ENCODE measurements around the gene CYP24A1. TPM values are rescaled to one million over a fixed set of nuclear protein-coding genes. Genes with fewer than 3 reads are reported as not detected.
A peak's percentile ranks its signal among the peaks of the same experiment; 100 is the strongest.

The CYP24A1 gene
- polyA plus RNA-seq, 1 of the 3 experiments (the other 2 are of a cell fraction), result 8.8 TPM

- Histone ChIP-seq H3K9me3 (no peaks in the 10 kb centered on the region), H3K4me2 (no peak overlapping the region), H3K4me3 (ENCODE audit: low read depth in 2 of 2, low read length in 1 of 2) (no peak overlapping the region), H3K9me2 (no peaks in the 10 kb centered on the region), H3K27ac (ENCODE audit: low read depth in 2 of 2, low read length in 1 of 2) (no peak overlapping the region), H3F3A (replicated peaks; ENCODE audit: insufficient read depth) (peaks cover 6% of the 10 kb centered on the region), H2AFZ (ENCODE audit: low read depth) (no peak overlapping the region), H3K36me3 (replicated peaks in 1 of 2; ENCODE audit: control insufficient read depth in 1 of 2, insufficient read depth in 2 of 2, low read length in 1 of 2) (no peaks in the 10 kb centered on the region), H3K79me2 (ENCODE audit: insufficient read depth) (no peaks in the 10 kb centered on the region), H3K27me3 (ENCODE audit: insufficient read depth) (no peaks in the 10 kb centered on the region), H3K9ac (no peak overlapping the region), H3K4me1 (ENCODE audit: control insufficient read depth in 1 of 2, insufficient read depth in 2 of 2, low read depth in 1 of 2, low read length in 1 of 2) (peaks cover 0 to 2% of the 10 kb centered on the region in 2 experiments; a peak in 3 of 4 replicates), H4K20me1 (ENCODE audit: insufficient read depth) (no peaks in the 10 kb centered on the region)
- POLR2A ChIA-PET, result no interaction called here
- WGBS (ENCODE audit: low lambda C conversion rate), result 77% methylated on average over 9 of the region's 11 CpGs
- CTCF ChIA-PET, result interaction anchor here (1.2 to 3.8 kb wide), 2 partner anchors 91 to 98 kb away, joined by 6 to 18 read pairs; no protein-coding TSS in a partner anchor
- DNase-seq, result no peak
- no peak for TF ChIP-seq ELF1 (IDR thresholded peaks at IDR 0.05)
- peak; percentile 30; the same call in 1 of the 2 replicates for TF ChIP-seq CTCF (IDR thresholded peaks at IDR 0.05)
- TF ChIP-seq SMC3 (IDR thresholded peaks at IDR 0.05; ENCODE audit: low read depth, low read length), result no peak
Measured at GRCh38 chr20:54194724-54195438, 21.1 kb upstream of the CYP24A1 start.

- Histone ChIP-seq H3K9me2 (no peaks in the 10 kb centered on the region), H3K27me3 (ENCODE audit: insufficient read depth) (no peaks in the 10 kb centered on the region), H3K4me1 (ENCODE audit: control insufficient read depth in 1 of 2, insufficient read depth in 2 of 2, low read depth in 1 of 2, low read length in 1 of 2) (peaks cover 0 to 6% of the 10 kb centered on the region in 2 experiments; a peak in 3 of 4 replicates), H3K36me3 (replicated peaks in 1 of 2; ENCODE audit: control insufficient read depth in 1 of 2, insufficient read depth in 2 of 2, low read length in 1 of 2) (no peaks in the 10 kb centered on the region), H3K27ac (ENCODE audit: low read depth in 2 of 2, low read length in 1 of 2) (no peak overlapping the region), H3K9ac (no peak overlapping the region), H2AFZ (ENCODE audit: low read depth) (no peak overlapping the region), H3K79me2 (ENCODE audit: insufficient read depth) (no peaks in the 10 kb centered on the region), H4K20me1 (ENCODE audit: insufficient read depth) (no peaks in the 10 kb centered on the region), H3K9me3 (no peaks in the 10 kb centered on the region), H3F3A (replicated peaks; ENCODE audit: insufficient read depth) (peaks cover 8% of the 10 kb centered on the region), H3K4me3 (ENCODE audit: low read depth in 2 of 2, low read length in 1 of 2) (no peak overlapping the region), H3K4me2 (no peak overlapping the region)
- no peak for DNase-seq
- 74% methylated on average over 5 of the region's 5 CpGs for WGBS (ENCODE audit: low lambda C conversion rate)
- POLR2A ChIA-PET, result no interaction called here
- CTCF ChIA-PET, result interaction anchor here (0.7 to 3.8 kb wide), 5 partner anchors 13 to 233 kb away, joined by 3 to 18 read pairs (median 3); partner anchors contain the start of gene PFDN4
- TF ChIP-seq FOXJ3 (CRISPR knock-in tag; IDR thresholded peaks at IDR 0.05) (no peak), CHD2 (IDR thresholded peaks at IDR 0.05; ENCODE audit: low read length, partially characterized antibody) (no peak), FOXM1 (IDR thresholded peaks at IDR 0.05; ENCODE audit: low read depth) (no peak), EP300 (IDR thresholded peaks at IDR 0.05; ENCODE audit: borderline replicate concordance in 1 of 2, low read depth in 1 of 2, low read length in 1 of 2) (no peak), TCF12 (IDR thresholded peaks at IDR 0.05) (no peak)
Measured at GRCh38 chr20:54193817-54194216, 20.0 kb upstream of the CYP24A1 start.

- Histone ChIP-seq H3K9me3 (no peaks in the 10 kb centered on the region), H3K27me3 (ENCODE audit: insufficient read depth) (no peaks in the 10 kb centered on the region), H3K4me3 (ENCODE audit: low read depth in 2 of 2, low read length in 1 of 2) (no peak overlapping the region), H3K9ac (no peak overlapping the region), H4K20me1 (ENCODE audit: insufficient read depth) (no peaks in the 10 kb centered on the region), H3K36me3 (replicated peaks in 1 of 2; ENCODE audit: control insufficient read depth in 1 of 2, insufficient read depth in 2 of 2, low read length in 1 of 2) (no peaks in the 10 kb centered on the region), H3F3A (replicated peaks; ENCODE audit: insufficient read depth) (peaks cover 5% of the 10 kb centered on the region), H3K9me2 (no peaks in the 10 kb centered on the region), H3K27ac (ENCODE audit: low read depth in 2 of 2, low read length in 1 of 2) (peak overlapping the region in 1 of 2 experiments; percentile 34; a peak in 1 of 4 replicates), H3K4me1 (ENCODE audit: control insufficient read depth in 1 of 2, insufficient read depth in 2 of 2, low read depth in 1 of 2, low read length in 1 of 2) (peaks cover 0 to 6% of the 10 kb centered on the region in 2 experiments; a peak in 3 of 4 replicates), H2AFZ (ENCODE audit: low read depth) (no peak overlapping the region), H3K4me2 (no peak overlapping the region), H3K79me2 (ENCODE audit: insufficient read depth) (no peaks in the 10 kb centered on the region)
- TF ChIP-seq TAF1 (IDR thresholded peaks at IDR 0.05; ENCODE audit: borderline replicate concordance, low read depth, low read length) (no peak), NRF1 (IDR thresholded peaks at IDR 0.05; ENCODE audit: low read depth, low read length) (no peak), TEAD4 (IDR thresholded peaks at IDR 0.05; ENCODE audit: borderline replicate concordance, insufficient read depth) (no peak), RAD21 (IDR thresholded peaks at IDR 0.05; ENCODE audit: low read length) (no peak), POLR2AphosphoS5 (IDR thresholded peaks at IDR 0.05; ENCODE audit: low read depth, low read length) (no peak), MAX (IDR thresholded peaks at IDR 0.05; ENCODE audit: low read depth) (no peak), TCF12 (IDR thresholded peaks at IDR 0.05) (peak; percentile 59), EP300 (IDR thresholded peaks at IDR 0.05; ENCODE audit: borderline replicate concordance in 1 of 2, low read depth in 1 of 2, low read length in 1 of 2) (no peak), SMC3 (IDR thresholded peaks at IDR 0.05; ENCODE audit: low read depth, low read length) (no peak)
- no peak for DNase-seq
- WGBS (ENCODE audit: low lambda C conversion rate), result 97% methylated on average over 2 of the region's 2 CpGs
- CTCF ChIA-PET, result interaction anchor here (4.9 kb wide), 1 partner anchor 9 kb away, joined by 27 read pairs; no protein-coding TSS in a partner anchor
- POLR2A ChIA-PET, result no interaction called here
Measured at GRCh38 chr20:54190217-54190616, 16.4 kb upstream of the CYP24A1 start.

Data from SK-N-SH (cell line).